ENCODE data around the gene STAT6.
"Not testable (repeated sequence)": the region's sequence is repeated elsewhere in the genome, so short reads cannot be mapped to it uniquely, and the experiment has no call there.

Gene STAT6

DNA sequence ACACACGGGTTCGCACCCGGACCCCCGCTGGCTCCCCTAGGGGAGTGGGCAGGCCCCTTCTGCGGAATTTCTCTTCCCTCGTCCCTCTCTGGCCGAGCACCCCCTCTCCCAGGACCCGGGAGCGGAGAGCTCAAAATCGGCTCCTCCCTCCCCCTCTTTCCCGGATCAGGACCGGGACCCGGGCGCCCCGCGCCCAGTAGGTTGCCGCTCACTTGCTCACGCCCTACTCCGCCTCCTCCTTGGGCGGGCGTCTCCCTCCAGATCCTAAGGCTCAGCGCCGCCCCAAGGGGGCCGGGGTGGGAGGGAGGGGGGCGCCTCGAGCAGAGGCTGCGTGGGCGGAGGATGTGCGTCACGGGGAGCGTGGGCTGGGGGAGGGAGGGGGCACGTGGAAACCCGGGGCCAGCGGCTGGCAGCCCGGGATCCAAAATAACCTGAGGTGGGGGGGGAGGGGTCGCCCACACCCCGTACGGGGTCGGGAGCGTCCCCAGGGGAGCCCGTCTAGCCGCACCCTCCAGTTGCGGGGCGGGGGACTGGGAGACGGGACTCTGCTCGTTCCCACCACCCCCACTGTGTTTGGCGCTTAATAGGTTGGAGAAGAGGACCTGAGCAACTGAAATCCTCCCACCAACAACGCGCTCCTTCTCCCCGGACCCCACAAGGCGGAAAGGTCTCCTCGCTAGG is 24.0 kb downstream of the STAT6 start:
- no peak for DNase-seq

DNA sequence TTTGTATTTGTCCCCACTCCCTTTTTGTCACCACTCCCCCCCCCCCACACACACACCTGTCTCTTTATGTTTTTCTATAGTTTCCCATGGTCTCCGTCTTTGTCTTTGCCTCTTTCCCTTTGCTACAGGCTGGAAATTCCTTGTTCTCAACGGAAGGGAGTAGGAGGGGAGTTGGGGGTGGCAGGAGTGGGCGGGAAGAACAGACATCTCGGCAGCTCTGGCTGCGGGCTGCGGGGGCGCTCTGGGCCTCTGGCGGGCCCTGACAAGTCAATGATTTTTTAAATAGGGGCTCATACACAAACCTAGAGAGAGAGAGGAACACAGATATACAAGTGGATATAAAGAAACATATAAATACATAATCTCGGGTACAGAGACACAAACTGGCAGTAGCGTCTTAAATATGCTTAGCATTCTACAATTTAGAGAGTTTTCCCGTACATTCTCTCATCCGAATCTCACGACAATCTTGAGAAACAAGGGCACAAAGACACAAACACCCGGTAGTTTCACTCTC is 24.6 kb downstream of the STAT6 start:
- no peak for DNase-seq

DNA sequence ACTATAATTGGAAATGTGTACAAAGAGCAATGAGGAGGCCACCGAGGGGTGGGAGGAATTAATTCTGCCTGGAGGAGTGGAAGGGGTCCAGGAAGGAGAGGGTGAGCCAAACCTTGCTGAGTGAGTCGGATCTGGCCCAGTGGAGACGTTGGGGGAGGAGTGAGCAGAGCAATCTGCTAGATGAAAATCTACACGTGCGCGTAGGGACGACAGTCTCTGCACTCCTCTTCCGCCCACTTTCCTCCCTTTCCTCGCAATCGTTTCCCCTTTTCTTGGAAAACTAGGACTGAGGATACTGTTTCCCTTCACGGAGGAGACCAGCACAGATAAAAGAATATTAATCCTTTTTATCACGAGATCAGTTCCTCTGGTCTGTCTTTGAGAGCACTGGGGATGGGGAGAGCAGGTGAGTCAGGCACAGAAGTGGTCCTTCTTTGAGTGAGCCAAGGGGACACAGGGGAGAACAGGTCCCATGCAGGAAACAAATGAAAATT is 25.1 kb downstream of the STAT6 start:
- no peak for DNase-seq

DNA sequence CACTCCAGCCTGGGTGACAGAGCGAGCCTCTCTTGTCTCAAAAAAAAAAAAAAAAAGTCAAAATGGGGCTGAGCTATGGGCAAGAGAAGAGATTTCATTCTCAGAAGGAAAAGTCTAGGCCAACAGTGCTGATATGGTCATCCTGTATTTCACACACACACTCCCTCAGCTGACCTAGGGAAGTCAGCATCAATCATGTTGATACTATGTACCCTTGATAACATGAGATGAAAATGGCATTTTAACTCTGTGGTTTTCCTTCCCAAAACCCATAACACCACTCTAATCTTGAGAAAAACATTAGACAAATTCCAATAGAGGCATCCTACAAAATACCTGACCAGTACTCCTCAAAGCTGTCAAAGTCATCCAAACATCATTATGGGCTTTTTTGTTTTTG is 30.3 kb downstream of the STAT6 start:
- DNase-seq: no peak

DNA sequence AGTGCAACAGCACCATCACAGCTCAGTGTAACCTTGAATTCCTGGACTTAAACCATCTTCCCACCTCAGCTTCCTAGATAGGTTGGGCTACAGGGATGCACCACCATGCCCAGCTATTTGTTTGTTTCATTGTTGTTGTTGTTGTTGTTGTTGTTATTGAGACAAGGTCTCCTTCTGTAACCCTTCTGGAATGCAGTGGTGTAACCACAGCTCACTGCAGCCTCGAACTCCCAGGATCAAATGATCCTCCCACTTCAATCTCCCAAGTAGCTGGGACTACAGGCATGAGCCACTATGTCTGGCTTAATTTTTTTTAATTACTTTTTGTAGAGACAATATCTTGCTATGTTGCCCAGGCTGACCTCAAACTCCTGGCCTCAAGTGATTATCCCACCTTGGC is 31.3 kb downstream of the STAT6 start:
- no peak for DNase-seq

DNA sequence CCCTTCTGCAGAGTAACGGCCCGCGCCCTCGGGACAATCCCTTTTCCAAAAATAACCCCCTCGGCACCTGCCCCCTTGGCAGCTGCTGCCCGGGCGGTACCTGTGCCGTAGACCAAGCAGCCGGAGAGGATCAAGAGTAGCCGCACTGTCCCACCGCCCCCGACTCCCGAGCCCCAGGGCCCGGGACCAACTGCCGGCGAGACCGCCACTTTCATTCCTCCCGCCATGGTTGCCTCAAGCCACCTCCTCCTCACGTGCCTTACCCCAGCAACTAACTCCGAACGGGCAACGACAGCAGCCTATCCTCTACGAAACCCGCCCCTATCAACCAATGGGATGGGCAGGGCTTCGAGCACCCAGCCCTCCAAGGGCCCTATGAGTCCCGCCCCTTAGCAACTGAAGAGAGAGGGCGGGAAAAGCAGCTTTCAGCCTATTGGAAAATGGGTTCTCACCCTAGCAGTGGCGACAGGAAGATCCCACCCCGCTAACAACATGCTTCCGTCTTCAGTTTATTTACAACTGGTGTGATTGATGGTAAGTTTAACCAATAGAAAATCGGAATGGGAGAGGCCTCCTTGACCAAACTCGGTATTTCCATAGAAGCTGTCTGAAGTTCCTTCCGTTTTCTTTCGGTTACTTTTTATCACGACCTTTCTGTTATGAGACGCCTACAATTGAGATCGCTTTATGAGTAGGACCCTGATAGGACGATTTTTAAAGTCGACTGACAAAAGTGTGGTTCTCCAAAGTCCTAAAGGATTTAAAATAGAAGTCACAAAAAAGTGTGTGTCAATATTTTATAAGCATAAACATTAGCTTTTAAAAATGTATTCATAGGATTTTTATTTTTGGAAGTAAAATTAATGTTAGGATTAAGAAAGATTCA is 32.4 kb downstream of the STAT6 start, which contains the start of gene NEMP1:
TSS of gene NEMP1 (minus strand) at position 273 of the 886 bp plus-strand sequence. CDS start at position 227, 46 bp downstream.
- DNase-seq: peak; percentile 99

DNA sequence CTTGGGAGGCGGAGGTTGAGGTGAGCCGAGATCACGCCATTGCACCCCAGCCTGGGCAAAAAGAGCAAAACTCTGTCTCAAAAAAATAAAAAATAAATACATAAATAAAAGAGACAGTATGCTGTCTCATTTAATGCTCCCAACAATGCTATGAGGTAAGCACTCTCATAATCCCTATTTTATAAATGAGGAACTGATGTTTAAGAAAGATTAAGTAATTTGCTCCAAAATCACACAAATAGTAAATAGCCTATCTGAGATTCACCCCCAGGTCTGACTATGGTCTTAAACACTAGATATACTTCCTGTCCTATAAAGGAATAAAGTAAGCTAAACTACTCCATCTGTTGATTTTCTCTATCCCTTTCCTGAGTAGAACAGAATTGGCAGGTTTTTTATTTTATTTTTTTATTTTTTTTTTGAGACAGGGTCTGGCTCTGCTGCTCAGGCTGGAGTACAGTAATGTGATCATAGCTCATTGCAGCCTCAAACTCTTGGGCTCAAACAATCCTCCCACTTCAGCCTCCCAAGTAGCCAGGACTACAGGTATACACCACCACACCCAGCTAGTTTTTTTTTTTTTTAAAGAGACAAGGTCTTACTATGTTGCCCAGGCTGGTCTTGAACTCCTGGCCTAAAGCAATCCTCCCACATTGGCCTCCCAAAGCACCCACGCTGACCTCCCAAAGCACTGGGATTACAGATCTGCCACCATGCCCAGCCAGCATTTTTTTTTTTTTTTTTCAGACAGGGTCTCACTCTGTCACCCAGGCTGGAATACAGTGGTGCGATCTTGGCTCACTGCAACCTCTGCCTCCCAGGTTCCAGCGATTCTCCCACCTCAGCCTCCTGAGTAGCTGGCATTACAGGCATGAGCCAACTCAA is 37.4 kb downstream of the STAT6 start:
- not testable (repeated sequence) for DNase-seq

DNA sequence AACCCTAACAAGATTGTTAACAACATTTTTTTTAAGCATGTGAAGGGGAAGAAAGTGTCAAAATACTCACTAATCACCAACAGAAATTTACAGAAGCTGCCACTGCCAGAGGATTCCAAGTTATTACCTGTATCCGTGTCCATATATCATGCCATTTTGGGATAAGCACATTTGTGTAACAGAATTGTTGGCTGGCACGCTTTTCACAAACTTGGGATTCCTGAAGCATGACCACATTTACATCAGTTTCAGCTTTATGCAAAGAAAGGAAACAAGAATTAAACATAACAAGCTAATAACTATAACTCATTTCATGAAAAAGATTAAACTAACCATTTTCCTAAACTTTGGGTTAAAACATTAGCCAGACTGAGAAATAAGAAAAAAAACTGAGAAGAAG is 38.5 kb downstream of the STAT6 start:
- no peak for DNase-seq

DNA sequence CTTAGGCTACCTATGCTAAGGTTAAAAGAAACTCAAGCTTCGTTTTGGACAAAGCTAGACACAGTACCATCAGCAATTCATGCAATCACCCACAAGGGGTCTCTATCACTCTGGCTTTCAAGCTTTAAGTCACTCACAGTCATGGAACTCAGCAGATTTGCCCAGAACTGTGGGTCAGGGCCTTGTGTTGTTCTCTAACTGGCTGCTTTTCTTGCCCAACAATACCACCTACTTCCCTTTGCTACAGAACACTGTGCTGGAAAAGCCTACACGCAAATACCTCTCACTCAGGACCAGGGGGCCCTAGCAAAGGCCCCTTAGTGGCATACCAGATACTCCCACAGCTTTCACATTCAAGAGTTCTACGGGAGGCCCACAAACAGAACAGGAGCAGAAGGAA is 41.6 kb downstream of the STAT6 start:
- DNase-seq: peak; percentile 39

DNA sequence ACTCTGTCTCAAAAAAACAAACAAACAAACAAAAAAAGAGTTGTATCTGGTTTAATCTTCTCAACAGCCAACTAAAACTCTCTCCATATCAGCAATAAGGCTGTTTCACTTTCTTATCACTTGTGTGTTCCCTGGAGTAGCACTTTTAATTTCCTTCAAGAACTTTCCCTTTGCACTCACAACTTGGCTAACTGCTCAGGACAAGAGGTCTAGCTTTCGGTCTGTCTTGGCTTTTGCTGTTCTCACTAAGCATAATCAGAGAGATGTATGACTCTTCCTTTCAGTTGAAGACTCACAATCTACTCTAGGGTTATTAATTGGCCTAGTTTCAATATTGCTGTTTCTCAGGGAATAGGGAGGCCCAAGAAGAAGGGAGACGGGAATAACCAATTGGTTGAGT is 44.9 kb downstream of the STAT6 start:
- DNase-seq: no peak

DNA sequence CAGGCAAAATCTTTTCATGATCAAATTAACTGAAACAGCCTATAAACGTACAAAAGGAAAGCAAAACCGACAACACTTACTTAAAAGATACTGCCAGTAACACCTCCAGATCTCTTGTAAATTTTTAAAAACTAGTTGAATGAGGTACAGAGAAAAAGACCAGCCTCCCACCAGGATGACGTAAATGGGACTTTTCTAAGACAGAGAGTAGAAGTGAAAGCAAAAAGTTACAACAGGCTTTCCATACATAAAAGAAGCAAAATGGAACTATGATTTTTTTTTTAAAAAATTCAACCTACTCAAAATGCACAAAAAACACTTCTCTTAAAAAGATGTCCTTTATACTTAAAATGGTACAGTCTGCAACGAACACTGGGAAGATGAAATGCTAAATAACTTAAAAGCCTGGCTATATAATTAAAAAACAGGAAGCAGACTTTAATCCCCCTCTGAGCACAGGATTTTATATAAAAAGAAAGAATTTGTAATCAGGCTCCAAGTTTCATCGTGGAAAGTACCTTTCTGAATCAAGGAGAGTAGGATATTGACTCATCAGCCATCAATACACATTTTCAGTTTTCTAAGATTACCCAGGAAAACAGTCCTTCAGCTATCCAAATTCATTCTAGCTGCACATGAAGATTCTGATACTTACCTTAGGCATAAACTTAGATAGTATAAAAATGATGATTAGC is 47.0 kb downstream of the STAT6 start:
- DNase-seq: no peak

DNA sequence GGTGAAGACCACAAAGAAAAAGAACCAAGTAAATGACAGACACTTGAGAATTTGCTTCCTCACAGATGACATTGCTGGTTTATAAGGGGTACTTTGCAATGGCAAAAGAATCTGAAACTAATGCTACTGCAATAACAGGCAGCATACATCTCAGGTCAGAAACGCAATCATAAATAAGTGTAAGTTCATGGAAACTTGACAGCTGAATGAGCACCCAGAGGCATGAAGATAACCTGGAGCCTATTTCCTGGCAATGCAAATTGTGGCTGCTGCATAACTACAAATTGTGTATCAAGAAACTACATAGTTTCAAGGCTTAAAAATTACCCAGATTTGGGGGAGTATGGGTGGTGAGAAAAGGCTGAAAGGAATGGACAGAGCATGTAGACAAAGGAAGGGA is 52.7 kb downstream of the STAT6 start:
- DNase-seq: no peak

DNA sequence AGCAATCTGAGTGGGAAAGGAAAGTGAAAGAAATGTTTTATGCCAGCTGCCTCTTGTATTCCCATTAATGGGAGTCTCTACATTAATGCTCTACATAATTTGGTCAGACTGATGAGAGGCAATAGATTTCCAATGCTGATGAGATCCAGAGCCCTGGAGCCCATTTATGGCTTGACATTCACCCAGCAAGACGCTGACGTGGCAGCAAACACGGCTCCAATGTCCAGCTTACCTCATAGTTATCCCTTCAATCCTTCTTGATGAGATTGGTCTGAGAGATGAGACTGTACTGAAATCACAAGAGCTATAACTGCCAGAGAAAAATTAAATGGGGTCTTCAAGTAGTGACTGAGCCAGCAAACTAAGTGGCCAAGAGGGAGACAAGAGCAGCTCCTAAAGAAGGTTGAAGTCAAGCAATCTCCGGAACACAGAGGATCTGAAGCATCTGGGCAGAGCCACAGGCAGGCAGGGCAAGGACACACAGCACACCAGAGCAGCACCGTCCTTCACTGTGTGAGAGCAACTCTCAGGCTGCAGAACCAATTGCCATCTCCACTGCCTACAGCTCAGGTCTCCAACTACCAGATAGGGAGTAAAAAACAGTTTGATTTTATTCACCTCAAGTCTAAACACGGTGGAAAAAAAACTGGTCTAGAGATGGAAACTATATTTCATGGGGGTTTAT is 54.0 kb downstream of the STAT6 start:
- no peak for DNase-seq

DNA sequence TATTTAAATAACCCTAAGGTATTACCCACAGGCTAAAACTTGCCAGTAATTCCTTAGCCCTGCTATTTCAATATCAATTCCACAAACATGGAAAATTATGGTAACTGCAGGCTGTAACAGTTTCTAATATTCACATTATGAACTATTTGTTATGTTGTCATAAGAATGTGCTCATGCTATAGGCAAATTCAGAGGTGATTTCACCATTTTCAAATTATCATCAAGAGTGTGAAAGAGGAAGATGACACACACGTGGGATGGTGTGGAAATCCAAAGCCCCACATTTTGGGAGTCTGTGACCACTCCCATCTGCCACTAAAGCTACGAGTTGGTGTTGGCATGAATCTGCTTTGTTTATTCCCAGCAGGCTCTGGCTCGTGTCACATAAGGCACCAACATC is 55.3 kb downstream of the STAT6 start:
- no peak for DNase-seq

DNA sequence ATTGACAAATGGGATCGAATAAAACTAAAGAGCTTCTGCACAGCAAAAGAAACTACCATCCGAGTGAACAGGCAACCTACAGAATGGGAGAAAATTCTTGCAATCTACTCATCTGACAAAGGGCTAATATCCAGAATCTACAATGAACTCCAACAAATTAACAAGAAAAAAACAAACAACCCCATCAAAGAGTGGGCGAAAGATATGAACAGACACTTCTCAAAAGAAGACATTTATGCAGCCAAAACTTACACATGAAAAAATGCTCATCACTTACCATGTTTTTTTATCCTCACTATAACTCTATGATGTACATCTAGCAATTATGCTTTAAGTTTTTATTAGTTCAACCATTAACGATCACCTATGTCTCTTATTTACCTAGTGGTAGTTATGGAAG is 57.3 kb downstream of the STAT6 start:
- not testable (repeated sequence) for DNase-seq

DNA sequence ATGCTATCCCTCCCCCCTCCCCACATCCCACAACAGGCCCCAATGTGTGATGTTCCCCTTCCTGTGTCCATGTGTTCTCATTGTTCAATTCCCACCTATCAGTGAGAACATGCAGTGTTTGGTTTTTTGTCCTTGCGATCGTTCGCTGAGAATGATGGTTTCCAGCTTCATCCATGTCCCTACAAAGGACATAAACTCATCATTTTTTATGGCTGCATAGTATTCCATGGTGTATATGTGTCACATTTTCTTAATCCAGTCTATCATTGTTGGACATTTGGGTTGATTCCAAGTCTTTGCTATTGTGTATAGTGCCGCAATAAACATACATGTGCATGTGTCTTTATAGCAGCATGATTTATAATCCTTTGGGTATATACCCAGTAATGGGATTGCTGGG is 58.0 kb downstream of the STAT6 start:
- DNase-seq: not testable (repeated sequence)

DNA sequence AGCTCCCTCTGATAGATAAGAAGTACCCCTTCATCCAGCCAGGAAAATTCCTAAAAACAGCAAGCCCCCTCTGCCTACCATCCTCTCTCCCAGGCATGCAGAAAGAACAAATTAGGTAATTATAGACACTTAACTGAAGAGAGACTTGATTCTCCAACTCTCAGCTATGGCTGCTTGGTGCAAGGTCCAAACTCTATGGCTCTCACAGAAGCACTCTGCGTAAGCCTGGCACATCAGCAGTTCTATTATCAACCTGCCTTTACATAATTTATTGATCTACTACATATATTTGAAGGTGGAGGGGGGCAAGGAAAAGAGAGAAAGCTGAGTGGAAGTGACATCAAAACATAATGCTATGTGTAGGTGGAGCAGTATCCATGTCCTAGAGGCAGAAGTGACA is 60.2 kb downstream of the STAT6 start:
- DNase-seq: no peak

DNA sequence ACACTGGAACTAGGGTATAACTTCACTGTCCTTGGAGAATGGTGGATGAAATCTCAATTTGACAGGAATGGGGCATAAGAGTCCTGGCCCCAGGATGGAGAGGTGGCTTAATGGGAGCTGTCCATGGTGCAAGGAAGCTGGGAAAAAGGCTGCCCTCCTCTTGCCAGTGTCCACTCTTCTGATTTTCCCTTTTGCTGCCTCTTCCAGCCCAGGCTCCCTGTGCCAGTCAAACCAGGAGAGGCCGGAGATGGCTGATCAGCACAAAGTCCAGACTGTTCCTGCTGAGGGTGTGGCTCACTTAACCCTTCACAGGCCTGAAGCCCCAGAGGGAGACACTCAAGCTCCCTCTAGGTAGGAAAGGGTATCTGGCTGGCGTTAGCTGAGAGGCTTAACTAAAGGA is 61.3 kb downstream of the STAT6 start, which contains the start of gene MYO1A:
TSS of gene MYO1A (minus strand) at position 240 of the 400 bp plus-strand sequence. CDS start 1,806 bp downstream, outside the sequence.
- DNase-seq: no peak

DNA sequence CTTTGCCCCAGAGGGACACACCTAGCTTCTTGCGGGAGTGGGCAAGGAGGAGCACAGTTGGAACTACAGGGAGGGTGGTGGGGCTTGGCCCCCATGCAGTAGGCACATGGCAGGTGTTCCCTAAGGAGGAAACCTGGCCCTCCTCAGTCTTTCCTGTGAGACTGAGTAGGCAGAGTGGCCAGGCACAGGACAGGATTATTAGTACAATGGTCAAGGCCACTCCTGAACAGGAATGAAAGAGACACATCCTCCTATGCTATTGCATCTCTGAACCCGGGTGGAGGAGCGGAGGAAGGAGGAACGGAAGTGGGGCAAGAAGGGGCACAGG is 62.1 kb downstream of the STAT6 start:
- DNase-seq: no peak

DNA sequence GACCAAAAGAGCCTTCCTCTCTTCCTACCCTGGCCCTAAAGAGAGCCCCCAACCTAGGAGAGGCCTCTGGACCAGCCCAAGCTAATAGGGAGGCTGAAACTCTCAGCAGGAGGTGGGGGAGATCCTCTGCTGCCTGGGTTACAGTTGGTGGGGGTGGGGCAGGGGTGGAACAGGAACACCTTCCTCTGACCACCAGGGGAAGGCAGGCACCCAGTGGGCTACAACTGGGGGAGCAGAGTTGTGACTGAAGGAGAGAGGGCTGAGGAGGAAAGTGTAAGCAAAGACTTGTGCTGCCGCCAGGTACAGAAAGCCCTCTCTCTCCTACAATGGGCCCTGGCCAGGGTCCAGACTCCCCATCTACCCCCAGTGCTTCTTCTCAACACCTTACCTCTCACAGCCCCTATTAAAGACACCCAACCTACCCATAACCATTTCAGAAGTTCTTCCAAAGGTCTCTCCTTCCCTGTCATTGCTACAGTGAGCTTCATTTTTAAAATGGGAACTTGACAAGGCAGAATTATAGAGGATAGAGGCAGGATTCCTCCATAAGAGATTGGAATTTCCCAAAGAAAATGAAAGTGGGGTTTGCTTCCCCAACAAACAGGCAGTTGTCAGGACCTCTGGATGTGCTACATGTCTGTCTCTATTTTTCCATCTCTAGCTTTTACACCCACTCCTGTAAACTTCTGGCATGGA is 62.6 kb downstream of the STAT6 start:
- no peak for DNase-seq

DNA sequence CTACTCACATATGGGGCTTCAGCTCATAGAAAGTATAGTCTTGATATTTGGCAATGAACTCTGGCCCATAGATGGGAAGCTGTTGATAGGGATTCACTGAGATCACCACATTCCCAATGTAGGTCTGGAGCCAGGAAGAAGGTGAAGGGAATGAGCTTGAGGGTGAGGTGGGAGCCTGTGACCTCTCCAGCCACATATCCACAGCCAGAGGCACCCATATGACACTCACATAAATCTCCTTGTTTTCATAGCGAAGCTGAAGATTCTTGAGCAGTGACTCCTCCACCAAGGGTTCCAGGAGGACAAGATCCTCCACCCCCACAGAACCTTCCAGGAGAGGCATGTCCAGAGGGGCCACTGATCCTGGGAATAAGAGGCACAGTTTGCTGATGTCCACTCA is 63.2 kb downstream of the STAT6 start:
- DNase-seq: no peak

All from NCI-H2029 treated with DMSO at 0.1 percent for 48 hours (cell line).